Measurements from ENCODE around the gene SV2A.
"Not testable (repeated sequence)": the region's sequence is repeated elsewhere in the genome, so short reads cannot be mapped to it uniquely, and the experiment has no call there.

The SV2A gene

GRCh38 chr1:149888247-149888998, 29.2 kb downstream of the SV2A start:
- peak overlapping the region; percentile 76 for H3K4me3 ChIP-seq (ENCODE audit: low read depth, low read length)
- peak; percentile 97 for DNase-seq (ENCODE audit: low read depth)
- peak; percentile 67 for TF ChIP-seq CTCF (IDR thresholded peaks at IDR 0.05; ENCODE audit: low read depth, low read length, missing control alignments)

GRCh38 chr1:149887456-149888246, 30.0 kb downstream of the SV2A start:
- TF ChIP-seq CTCF (IDR thresholded peaks at IDR 0.05; ENCODE audit: low read depth, low read length, missing control alignments) = no peak
- H3K4me3 ChIP-seq (ENCODE audit: low read depth, low read length) = peak overlapping the region; percentile 76
- peak; percentile 98 for DNase-seq (ENCODE audit: low read depth)

- H3K4me3 ChIP-seq (ENCODE audit: low read depth, low read length) = peak overlapping the region; percentile 76
- DNase-seq (ENCODE audit: low read depth) = not testable (repeated sequence)
Observed at GRCh38 chr1:149887196-149887455, 30.5 kb downstream of the SV2A start.

GRCh38 chr1:149886396-149887195, 31.0 kb downstream of the SV2A start:
- peak; percentile 99 for DNase-seq (ENCODE audit: low read depth)
- no peak for TF ChIP-seq CTCF (IDR thresholded peaks at IDR 0.05; ENCODE audit: low read depth, low read length, missing control alignments)
- peak overlapping the region; percentile 76 for H3K4me3 ChIP-seq (ENCODE audit: low read depth, low read length)

- H3K4me3 ChIP-seq (ENCODE audit: low read depth, low read length) = peak overlapping the region; percentile 76
- peak; percentile 10 for DNase-seq (ENCODE audit: low read depth)
Observed at GRCh38 chr1:149886121-149886395, 31.6 kb downstream of the SV2A start.

GRCh38 chr1:149885339-149886120, 32.1 kb downstream of the SV2A start:
- H3K4me3 ChIP-seq (ENCODE audit: low read depth, low read length) = peak overlapping the region; percentile 76
- TF ChIP-seq CTCF (IDR thresholded peaks at IDR 0.05; ENCODE audit: low read depth, low read length, missing control alignments) = no peak
- peak; percentile 66 for DNase-seq (ENCODE audit: low read depth)

- H3K4me3 ChIP-seq (ENCODE audit: low read depth, low read length) = peak overlapping the region; percentile 76
- no peak for TF ChIP-seq CTCF (IDR thresholded peaks at IDR 0.05; ENCODE audit: low read depth, low read length, missing control alignments)
- peak; percentile 42 for DNase-seq (ENCODE audit: low read depth)
Observed at GRCh38 chr1:149884433-149885338, 33.0 kb downstream of the SV2A start.
